Type B pancreatic cell (in vitro differentiated cells): ENCODE data around the gene CHST1. TPM values are rescaled to one million over a fixed set of nuclear protein-coding genes. Genes with fewer than 3 reads are reported as not detected.

ENCODE experiments used
- DNase-seq: peaks from one replicate; pipeline ENCODE4 v3.0.0; 2021; ENCODE audit warnings: mixed read lengths; ENCODE audit not compliant: unreplicated experiment; ENCODE audit errors: extremely low spot score
- H3K27ac Mint-ChIP-seq: 2 replicates; pipeline ENCODE4 v1.8.0; 2021; ENCODE audit warnings: mild to moderate bottlenecking, mixed read lengths
- H3K27me3 Mint-ChIP-seq: 2 replicates; pipeline ENCODE4 v1.8.0; 2021; ENCODE audit warnings: mixed read lengths
- H3K36me3 Mint-ChIP-seq: 2 replicates; pipeline ENCODE4 v1.8.0; 2021; ENCODE audit warnings: mixed read lengths
- H3K4me1 Mint-ChIP-seq: one replicate; pipeline ENCODE4 v1.8.0; 2021; ENCODE audit warnings: mixed read lengths; ENCODE audit not compliant: unreplicated experiment
- H3K4me3 Mint-ChIP-seq: 2 replicates; pipeline ENCODE4 v1.8.0; 2021; ENCODE audit warnings: mild to moderate bottlenecking, mixed read lengths
- H3K9me3 Mint-ChIP-seq: 2 replicates; pipeline ENCODE4 v1.8.0; 2021; ENCODE audit warnings: mixed read lengths
- total RNA-seq: library from RNA; stranded (reverse); gene quantifications from 2 replicates; pipeline ENCODE4 v1.2.1, GENCODE V29; 2021; ENCODE audit warnings: low replicate concordance
- TF ChIP-seq, protein P1 (sequence below): fragments of 200-600 bp; sonication (generic); conservative IDR thresholded peaks from 2 replicates; pipeline ENCODE4 v1.5.0; 2021; ENCODE audit warnings: antibody characterized with exemption, mild to moderate bottlenecking

The CHST1 gene
- total RNA-seq, 1 donor from 2014 or later = 9.2 TPM

DNA sequence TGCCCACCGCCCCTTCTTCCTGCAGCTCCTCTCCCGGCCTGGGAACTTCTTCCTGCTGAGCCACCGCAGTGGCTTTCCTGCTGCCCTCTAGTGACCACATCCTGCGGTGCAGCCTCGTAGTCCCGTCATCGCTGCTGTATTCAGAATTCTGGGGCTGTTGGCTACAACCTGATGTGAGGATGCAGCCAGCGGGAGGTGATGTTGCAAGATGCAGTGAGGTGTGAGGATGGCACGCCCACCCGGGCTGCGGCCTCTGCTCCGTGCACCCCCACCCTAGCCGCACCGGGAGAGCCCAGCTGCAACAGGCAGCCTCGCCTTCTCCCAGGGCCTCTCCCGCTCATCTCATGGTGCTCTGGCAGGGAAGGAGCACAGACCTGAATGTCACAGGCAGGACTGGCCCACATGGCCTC, 10.1 kb downstream of the CHST1 start:
- TF ChIP-seq, protein P1, sequence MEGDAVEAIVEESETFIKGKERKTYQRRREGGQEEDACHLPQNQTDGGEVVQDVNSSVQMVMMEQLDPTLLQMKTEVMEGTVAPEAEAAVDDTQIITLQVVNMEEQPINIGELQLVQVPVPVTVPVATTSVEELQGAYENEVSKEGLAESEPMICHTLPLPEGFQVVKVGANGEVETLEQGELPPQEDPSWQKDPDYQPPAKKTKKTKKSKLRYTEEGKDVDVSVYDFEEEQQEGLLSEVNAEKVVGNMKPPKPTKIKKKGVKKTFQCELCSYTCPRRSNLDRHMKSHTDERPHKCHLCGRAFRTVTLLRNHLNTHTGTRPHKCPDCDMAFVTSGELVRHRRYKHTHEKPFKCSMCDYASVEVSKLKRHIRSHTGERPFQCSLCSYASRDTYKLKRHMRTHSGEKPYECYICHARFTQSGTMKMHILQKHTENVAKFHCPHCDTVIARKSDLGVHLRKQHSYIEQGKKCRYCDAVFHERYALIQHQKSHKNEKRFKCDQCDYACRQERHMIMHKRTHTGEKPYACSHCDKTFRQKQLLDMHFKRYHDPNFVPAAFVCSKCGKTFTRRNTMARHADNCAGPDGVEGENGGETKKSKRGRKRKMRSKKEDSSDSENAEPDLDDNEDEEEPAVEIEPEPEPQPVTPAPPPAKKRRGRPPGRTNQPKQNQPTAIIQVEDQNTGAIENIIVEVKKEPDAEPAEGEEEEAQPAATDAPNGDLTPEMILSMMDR = peak; percentile 96
- peak; percentile 89 for DNase-seq
- H3K36me3 Mint-ChIP-seq = no peaks in the 10 kb centered on the region
- H3K4me1 Mint-ChIP-seq = peaks cover 46% of the 10 kb centered on the region
- no peak overlapping the region for H3K27ac Mint-ChIP-seq
- peaks cover 23% of the 10 kb centered on the region for H3K27me3 Mint-ChIP-seq
- no peaks in the 10 kb centered on the region for H3K9me3 Mint-ChIP-seq
- peak overlapping the region; percentile 26 for H3K4me3 Mint-ChIP-seq

DNA sequence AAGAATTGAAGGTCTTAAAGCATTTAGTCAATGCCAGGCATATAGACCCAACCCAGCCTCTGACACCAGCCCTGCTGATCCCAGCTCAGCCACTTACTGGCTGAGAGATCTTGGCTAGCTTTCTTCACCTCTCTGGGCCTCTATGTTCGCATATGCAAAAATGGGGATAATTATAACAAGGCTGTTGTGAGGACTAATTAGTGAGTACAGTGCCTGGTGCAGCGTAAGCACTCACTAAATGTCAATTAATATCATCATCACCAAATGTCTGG, 10.5 kb downstream of the CHST1 start:
- Mint-ChIP-seq H3K27me3 (peaks cover 19% of the 10 kb centered on the region), H3K4me1 (peaks cover 42% of the 10 kb centered on the region), H3K36me3 (no peaks in the 10 kb centered on the region), H3K4me3 (peak overlapping the region; percentile 26), H3K27ac (no peak overlapping the region), H3K9me3 (no peaks in the 10 kb centered on the region)
- DNase-seq = peak; percentile 29
- TF ChIP-seq, protein P1 = no peak

DNA sequence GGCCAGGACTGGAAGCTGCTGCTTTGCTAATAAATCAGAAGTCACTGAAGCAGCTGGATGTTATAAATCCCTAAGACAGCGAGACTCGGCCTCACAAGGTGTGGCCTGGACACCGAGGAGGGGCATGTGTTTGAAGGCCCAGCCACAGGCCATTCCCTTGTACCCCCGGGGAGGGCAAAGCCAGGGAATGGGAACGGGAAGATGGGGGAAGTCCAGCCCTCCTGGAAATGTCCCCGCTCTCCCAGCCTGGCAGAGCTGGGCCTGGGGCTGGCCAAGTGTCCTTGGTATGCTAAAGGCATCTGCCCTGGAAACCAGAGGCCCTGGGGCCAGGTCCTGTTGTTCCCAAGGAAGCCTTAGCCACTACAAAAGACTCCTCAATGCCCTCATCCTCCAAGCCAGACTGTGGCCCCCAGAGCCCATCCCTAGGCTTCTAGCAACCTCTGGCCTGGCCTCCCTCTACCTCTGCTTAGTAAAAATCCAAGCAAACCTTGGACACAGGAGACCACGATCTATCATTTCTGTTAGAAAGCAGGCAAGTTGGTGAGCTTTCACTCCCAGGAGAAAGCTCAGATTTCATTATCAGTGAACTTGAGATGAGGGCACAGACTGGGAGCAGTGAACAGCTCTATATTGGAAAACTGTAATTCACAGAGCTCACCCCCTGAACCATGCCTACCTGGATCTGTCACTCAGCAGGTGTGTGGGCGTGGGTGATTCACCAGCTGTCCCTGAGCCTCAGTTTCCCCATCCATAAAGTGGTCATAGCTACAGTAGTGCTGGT, 11.0 kb downstream of the CHST1 start:
- Mint-ChIP-seq H3K27me3 (peaks cover 17% of the 10 kb centered on the region), H3K36me3 (no peaks in the 10 kb centered on the region), H3K4me1 (peaks cover 41% of the 10 kb centered on the region), H3K9me3 (no peaks in the 10 kb centered on the region), H3K4me3 (no peak overlapping the region), H3K27ac (no peak overlapping the region)
- TF ChIP-seq, protein P1 = no peak
- DNase-seq = no peak

DNA sequence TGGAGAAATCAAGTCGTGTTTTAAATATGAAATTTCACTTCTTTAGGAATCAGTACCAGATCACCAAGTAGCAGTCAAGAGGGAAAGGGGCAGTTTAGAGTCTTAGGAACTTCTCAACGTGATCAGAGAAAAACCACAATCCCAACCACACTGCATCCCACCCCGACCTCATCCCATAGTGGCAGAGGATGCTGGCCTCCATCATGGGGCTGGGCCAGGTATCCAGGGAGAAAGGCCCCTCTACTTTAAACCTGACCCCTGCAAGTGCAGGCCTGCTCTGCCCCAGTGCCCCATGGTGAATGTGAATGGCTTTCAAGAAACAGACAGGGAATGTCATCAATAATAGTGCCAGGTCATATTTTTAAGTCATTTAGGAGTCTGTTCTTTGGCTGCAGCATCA, 12.1 kb downstream of the CHST1 start:
- TF ChIP-seq, protein P1 = no peak
- Mint-ChIP-seq H3K27ac (no peak overlapping the region), H3K4me3 (no peak overlapping the region), H3K9me3 (no peaks in the 10 kb centered on the region), H3K4me1 (peaks cover 41% of the 10 kb centered on the region), H3K36me3 (peaks cover 4% of the 10 kb centered on the region), H3K27me3 (peaks cover 17% of the 10 kb centered on the region)
- no peak for DNase-seq

DNA sequence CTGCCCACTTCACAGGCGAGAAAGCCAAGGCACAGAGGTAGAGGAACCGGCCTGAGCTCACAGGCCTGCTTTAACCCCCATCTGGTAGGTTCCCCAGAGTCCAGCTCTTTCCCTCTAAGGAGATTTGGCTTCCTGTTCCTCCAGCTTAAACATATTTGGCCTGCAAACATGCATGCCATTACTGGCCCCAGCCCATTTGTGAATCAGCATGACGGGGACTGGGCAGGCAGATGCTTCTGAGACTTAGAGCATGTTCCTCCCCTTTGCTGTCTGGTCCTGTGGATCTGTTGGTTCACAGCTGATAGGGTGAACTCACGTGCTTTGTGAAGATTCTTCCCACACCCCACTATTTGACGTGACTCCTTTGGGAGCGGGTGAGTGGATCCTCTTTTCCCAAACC, 12.6 kb downstream of the CHST1 start:
- peaks cover 41% of the 10 kb centered on the region for H3K4me1 Mint-ChIP-seq
- no peaks in the 10 kb centered on the region for H3K9me3 Mint-ChIP-seq
- peaks cover 4% of the 10 kb centered on the region for H3K36me3 Mint-ChIP-seq
- peaks cover 14% of the 10 kb centered on the region for H3K27me3 Mint-ChIP-seq
- TF ChIP-seq, protein P1 = no peak
- no peak for DNase-seq
- H3K4me3 Mint-ChIP-seq = no peak overlapping the region
- H3K27ac Mint-ChIP-seq = no peak overlapping the region
